K562 (cell line): Measurements from ENCODE around the gene RNASE3. TPM values are rescaled to one million over a fixed set of nuclear protein-coding genes. Genes with fewer than 3 reads are reported as not detected.

Experiments used
- ETV1 ChIP-seq: fragments of 450-650 bp; conservative IDR thresholded peaks from 2 replicates; pipeline ENCODE4 v1.6.1; 2016; ENCODE audit warnings: missing genetic modification characterization, control low read depth, low read depth, missing compliant biosample characterization
- ETV5 ChIP-seq: sonication (generic); formaldehyde crosslinking; IDR thresholded peaks from 2 replicates; pipeline ENCODE4 v1.4.0; 2020; ENCODE audit warnings: low read depth, mild to moderate bottlenecking, missing genetic modification reagents
- FUS ChIP-seq: fragments of 200-400 bp; formaldehyde crosslinking; optimal IDR thresholded peaks from 2 replicates; pipeline ENCODE3; 2017; ENCODE audit warnings: low read depth, low read length
- HDAC8 ChIP-seq: fragments of 450-650 bp; IDR thresholded peaks from 2 replicates; pipeline ENCODE4 v1.6.1; 2016; ENCODE audit warnings: mild to moderate bottlenecking, missing genetic modification characterization, moderate library complexity, missing compliant biosample characterization
- HNRNPL ChIP-seq: fragments of 200-400 bp; formaldehyde crosslinking; IDR thresholded peaks from 2 replicates; pipeline ENCODE4 v1.6.1; 2017; ENCODE audit warnings: low read depth, mild to moderate bottlenecking, low read length
- JUND ChIP-seq, 2 experiments: IDR thresholded peaks; 2 replicates in 1 of 2; 3 replicates in 1 of 2; pipeline ENCODE4 v1.6.1; 2011; ENCODE audit warnings: borderline replicate concordance in 2 of 2, low read depth in 2 of 2, low read length in 2 of 2, improper control_type of control experiment in 1 of 2, missing biosample characterization in 1 of 2, missing genetic modification characterization in 1 of 2, missing genetic modification reagents in 1 of 2
- KAT8 ChIP-seq: fragments of 450-650 bp; IDR thresholded peaks from 2 replicates; pipeline ENCODE4 v1.6.1; 2016; ENCODE audit warnings: low read depth, mild to moderate bottlenecking
- KLF16 ChIP-seq: IDR thresholded peaks from 2 replicates; pipeline ENCODE4 v1.6.1; 2016; ENCODE audit warnings: antibody characterized with exemption
- L3MBTL2 ChIP-seq: fragments of 450-650 bp; IDR thresholded peaks from 2 replicates; pipeline ENCODE4 v1.6.1; 2016; ENCODE audit warnings: mild to moderate bottlenecking, moderate library complexity
- MECOM ChIP-seq: fragments of 250-450 bp; sonication (Bioruptor Pico); IDR thresholded peaks from 2 replicates; pipeline ENCODE4 v1.8.0; 2022; ENCODE audit warnings: inconsistent platforms
- RFX1 ChIP-seq: fragments of 450-650 bp; IDR thresholded peaks from 2 replicates; pipeline ENCODE4 v1.6.1; 2016; ENCODE audit warnings: mild to moderate bottlenecking, moderate library complexity
- SAP30 ChIP-seq: fragments of 200-600 bp; sonication (generic); IDR thresholded peaks from 2 replicates; pipeline ENCODE4 v1.6.1; 2012; ENCODE audit warnings: borderline replicate concordance, low read depth, mild to moderate bottlenecking, moderate library complexity, low read length, control low read depth, inconsistent platforms; ENCODE audit not compliant: insufficient read depth, poor library complexity, severe bottlenecking
- SMARCA5 ChIP-seq: fragments of 450-650 bp; IDR thresholded peaks from 2 replicates; pipeline ENCODE4 v1.6.1; 2016
- SMC3 ChIP-seq: conservative IDR thresholded peaks from 2 replicates; pipeline ENCODE4 v1.6.1; 2011; ENCODE audit warnings: low read depth, low read length, improper control_type of control experiment; ENCODE audit not compliant: insufficient read depth
- TCF7 ChIP-seq: sonication (generic); IDR thresholded peaks from 2 replicates; pipeline ENCODE4 v1.6.1; 2016; ENCODE audit warnings: antibody characterized with exemption, borderline replicate concordance
- TRIM24 ChIP-seq, 2 experiments: fragments of 450-650 bp; IDR thresholded peaks; 2 replicates each; pipeline ENCODE4 v1.6.1; 2016
- ZNF740 ChIP-seq, 3 experiments: fragments of 200-800 bp in 1 of 3; sonication (Bioruptor generic) in 1 of 3; sonication (generic) in 1 of 3; formaldehyde crosslinking in 1 of 3; IDR thresholded peaks; 2 replicates each; pipeline versions ENCODE4 v1.6.1 to v1.8.0; 2016 to 2022; ENCODE audit warnings: mild to moderate bottlenecking in 2 of 3, missing compliant biosample characterization in 2 of 3, missing genetic modification characterization in 2 of 3, missing genetic modification reagents in 1 of 3
- polyA plus RNA-seq, 8 experiments: library from polyadenylated mRNA; depleted of rRNA in 4 of 8; stranded (reverse) in 5 of 8; unstranded in 3 of 8; fragments of >200 nt; fragmentation: Nextera tagmentation in 2 of 8; fragmentation: Illumina TruSeq in 1 of 8; extraction: Ambion mirVana in 2 of 8; extraction: Trizol in 1 of 8; gene quantifications; 2 replicates each; pipeline versions ENCODE4 v1.2.1 to v1.2.3, GENCODE V29; 2011 to 2014; ENCODE audit warnings: inconsistent platforms in 1 of 8, missing spikeins in 1 of 8
- total RNA-seq, 7 experiments: library from RNA; depleted of rRNA in 6 of 7; stranded (reverse); fragments of >200 nt in 6 of 7; fragmentation: Illumina TruSeq in 2 of 7; extraction: Trizol in 2 of 7; gene quantifications; 2 replicates each; pipeline versions ENCODE4 v1.2.1 to v1.2.3, GENCODE V29; 2011 to 2021; ENCODE audit warnings: low replicate concordance in 1 of 7
- TF ChIP-seq, protein P1 (sequence below): IDR thresholded peaks from 3 replicates; pipeline ENCODE4 v1.6.1; 2011; ENCODE audit warnings: borderline replicate concordance, mild to moderate bottlenecking, moderate library complexity; ENCODE audit not compliant: insufficient read length; ENCODE audit errors: extremely low read depth
- TF ChIP-seq, protein P2 (sequence below): sonication (generic); formaldehyde crosslinking; IDR thresholded peaks from 2 replicates; pipeline ENCODE4 v1.8.0; 2022; ENCODE audit warnings: mild to moderate bottlenecking, missing genetic modification reagents

Gene RNASE3
- total and polyA plus RNA-seq, 9 of the 15 experiments (the other 6 are each of a cell fraction or from before 2014, with no cell fraction given): not detected

GRCh38 chr14:20873370-20874177, 17.6 kb upstream of the RNASE3 start (continued):
- TF ChIP-seq, protein P1, sequence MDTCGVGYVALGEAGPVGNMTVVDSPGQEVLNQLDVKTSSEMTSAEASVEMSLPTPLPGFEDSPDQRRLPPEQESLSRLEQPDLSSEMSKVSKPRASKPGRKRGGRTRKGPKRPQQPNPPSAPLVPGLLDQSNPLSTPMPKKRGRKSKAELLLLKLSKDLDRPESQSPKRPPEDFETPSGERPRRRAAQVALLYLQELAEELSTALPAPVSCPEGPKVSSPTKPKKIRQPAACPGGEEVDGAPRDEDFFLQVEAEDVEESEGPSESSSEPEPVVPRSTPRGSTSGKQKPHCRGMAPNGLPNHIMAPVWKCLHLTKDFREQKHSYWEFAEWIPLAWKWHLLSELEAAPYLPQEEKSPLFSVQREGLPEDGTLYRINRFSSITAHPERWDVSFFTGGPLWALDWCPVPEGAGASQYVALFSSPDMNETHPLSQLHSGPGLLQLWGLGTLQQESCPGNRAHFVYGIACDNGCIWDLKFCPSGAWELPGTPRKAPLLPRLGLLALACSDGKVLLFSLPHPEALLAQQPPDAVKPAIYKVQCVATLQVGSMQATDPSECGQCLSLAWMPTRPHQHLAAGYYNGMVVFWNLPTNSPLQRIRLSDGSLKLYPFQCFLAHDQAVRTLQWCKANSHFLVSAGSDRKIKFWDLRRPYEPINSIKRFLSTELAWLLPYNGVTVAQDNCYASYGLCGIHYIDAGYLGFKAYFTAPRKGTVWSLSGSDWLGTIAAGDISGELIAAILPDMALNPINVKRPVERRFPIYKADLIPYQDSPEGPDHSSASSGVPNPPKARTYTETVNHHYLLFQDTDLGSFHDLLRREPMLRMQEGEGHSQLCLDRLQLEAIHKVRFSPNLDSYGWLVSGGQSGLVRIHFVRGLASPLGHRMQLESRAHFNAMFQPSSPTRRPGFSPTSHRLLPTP: no peak
- TF ChIP-seq ETV1 (tag) (peak; percentile 79), KLF16 (no peak), HNRNPL (no peak), SMARCA5 (no peak), ZNF740 (CRISPR knock-in tag; IDR thresholded peaks at IDR 0.05) (no peak), ZNF740 (tag; IDR thresholded peaks at IDR 0.05) (no peak), TRIM24 (IDR thresholded peaks at IDR 0.05) (peak in 1 of 2 experiments; percentile 59; a peak in 1 of 4 replicates), TCF7 (no peak), HDAC8 (tag) (no peak), MECOM (no peak), KAT8 (no peak), FUS (no peak), L3MBTL2 (peak; percentile 64), JUND (IDR thresholded peaks at IDR 0.05; ENCODE audit: borderline replicate concordance, low read depth, low read length) (0 out of 2 replicates have a peak, but pooled peaks have one; percentile 16), JUND (tag; IDR thresholded peaks at IDR 0.05; ENCODE audit: borderline replicate concordance, low read depth, low read length) (no peak), RFX1 (no peak), SAP30 (no peak), SMC3 (peak; percentile 73), ETV5 (CRISPR knock-in tag) (peak; percentile 64)
- TF ChIP-seq, protein P2, sequence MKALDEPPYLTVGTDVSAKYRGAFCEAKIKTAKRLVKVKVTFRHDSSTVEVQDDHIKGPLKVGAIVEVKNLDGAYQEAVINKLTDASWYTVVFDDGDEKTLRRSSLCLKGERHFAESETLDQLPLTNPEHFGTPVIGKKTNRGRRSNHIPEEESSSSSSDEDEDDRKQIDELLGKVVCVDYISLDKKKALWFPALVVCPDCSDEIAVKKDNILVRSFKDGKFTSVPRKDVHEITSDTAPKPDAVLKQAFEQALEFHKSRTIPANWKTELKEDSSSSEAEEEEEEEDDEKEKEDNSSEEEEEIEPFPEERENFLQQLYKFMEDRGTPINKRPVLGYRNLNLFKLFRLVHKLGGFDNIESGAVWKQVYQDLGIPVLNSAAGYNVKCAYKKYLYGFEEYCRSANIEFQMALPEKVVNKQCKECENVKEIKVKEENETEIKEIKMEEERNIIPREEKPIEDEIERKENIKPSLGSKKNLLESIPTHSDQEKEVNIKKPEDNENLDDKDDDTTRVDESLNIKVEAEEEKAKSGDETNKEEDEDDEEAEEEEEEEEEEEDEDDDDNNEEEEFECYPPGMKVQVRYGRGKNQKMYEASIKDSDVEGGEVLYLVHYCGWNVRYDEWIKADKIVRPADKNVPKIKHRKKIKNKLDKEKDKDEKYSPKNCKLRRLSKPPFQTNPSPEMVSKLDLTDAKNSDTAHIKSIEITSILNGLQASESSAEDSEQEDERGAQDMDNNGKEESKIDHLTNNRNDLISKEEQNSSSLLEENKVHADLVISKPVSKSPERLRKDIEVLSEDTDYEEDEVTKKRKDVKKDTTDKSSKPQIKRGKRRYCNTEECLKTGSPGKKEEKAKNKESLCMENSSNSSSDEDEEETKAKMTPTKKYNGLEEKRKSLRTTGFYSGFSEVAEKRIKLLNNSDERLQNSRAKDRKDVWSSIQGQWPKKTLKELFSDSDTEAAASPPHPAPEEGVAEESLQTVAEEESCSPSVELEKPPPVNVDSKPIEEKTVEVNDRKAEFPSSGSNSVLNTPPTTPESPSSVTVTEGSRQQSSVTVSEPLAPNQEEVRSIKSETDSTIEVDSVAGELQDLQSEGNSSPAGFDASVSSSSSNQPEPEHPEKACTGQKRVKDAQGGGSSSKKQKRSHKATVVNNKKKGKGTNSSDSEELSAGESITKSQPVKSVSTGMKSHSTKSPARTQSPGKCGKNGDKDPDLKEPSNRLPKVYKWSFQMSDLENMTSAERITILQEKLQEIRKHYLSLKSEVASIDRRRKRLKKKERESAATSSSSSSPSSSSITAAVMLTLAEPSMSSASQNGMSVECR (CRISPR knock-in tag): no peak
